NCI-H2029 treated with DMSO at 0.1 percent for 48 hours (cell line): ENCODE data around the gene FAM53B.

Experiments
- DNase-seq: peaks from one replicate; lab custom pipeline; 2025; lab: John Stamatoyannopoulos, UW

The FAM53B gene

GRCh38 chr10:124677749-124678556, 66.2 kb downstream of the FAM53B start:
- DNase-seq: no peak

DNA sequence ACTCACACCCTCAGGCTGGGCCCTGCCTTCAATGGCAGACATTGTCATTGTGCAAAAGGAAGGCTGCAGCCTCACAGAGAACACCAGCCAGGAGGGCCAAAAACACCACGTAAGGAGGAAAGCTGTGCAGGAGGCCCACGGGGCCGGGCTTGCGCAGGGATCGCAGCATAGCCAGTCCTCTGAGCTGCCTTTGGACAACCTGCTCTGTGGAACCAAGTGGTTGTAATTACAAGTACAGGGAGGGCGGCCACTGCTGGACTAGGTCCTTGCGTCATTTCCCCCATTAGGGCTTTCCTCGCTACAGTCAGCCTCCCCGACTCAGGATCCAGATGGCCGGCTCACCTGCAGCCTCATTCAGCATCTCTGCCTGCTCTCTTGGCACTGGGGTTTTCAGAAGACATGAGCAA, 66.9 kb downstream of the FAM53B start:
- no peak for DNase-seq

DNA sequence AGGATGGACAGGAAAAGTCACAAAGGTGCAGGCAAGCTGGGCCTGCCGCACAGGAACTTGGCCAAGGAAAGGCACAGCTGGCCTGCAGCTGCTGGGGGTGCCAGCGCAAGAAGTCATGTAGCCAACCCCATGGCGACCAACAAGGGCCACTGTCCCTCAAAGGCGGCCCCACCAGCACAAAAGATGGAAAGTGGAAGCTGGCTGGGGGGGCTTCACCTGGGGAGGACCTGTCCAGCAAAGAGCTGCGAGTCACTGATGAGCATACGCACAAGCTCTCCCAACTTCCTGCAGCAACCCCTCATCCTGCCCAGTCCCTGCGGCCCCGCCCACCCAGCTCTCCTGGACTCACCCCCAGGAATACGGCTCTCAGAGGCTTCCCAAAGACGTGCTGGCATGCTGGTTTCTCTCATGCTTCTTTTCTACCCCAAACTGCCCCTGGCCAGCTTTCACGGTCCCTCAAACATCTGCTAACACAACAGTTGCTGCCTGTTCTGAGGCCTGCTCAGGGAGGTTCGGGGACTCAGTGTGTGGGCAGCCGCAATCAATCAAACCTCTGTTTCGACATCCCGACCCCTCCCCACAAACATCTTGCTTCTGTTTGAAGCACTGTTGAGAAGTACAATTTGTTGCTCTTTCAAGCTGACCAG, 67.6 kb downstream of the FAM53B start:
- DNase-seq: no peak

DNA sequence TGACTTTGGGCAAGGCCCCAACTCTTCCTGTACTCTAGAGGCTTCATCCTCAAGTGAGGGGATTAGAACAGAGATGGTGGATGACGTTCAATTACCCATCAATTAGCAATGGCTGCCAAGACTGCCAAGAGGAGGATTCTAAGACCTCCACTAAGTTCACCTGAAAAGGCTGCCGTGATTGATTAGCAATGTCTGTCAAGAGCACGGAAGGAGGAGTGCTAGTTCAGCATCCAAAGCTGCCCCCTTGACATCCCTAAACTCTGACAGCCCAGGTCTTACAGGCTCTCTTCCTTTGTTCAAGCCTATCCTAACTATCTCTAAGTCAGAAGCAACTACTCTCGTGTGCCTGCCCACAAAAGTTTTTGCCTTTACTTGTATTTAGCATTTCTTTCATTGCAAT, 68.4 kb downstream of the FAM53B start:
- DNase-seq: no peak

DNA sequence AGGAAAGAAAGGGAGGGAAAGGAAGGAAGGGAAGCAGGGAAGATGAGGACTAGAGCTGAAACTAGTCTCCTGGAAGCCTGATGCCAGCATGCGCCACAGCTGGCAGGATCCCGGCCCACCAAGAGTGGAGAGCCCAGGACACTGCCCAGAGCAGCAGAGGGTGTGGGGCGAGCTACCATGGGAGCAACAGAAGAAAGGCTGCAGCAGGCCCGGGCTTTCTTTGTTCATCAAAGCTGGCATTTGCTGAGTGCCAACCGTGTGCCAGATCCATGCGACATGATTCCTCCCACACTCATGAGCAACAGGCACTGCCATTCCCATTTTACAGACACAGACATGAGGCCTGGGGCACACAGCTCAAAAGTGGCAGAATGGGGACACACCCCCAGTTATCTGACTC, 68.9 kb downstream of the FAM53B start:
- DNase-seq: no peak

- no peak for DNase-seq
These were observed 69.4 kb downstream of the FAM53B start for GRCh38 chr10:124674768-124675222.

DNA sequence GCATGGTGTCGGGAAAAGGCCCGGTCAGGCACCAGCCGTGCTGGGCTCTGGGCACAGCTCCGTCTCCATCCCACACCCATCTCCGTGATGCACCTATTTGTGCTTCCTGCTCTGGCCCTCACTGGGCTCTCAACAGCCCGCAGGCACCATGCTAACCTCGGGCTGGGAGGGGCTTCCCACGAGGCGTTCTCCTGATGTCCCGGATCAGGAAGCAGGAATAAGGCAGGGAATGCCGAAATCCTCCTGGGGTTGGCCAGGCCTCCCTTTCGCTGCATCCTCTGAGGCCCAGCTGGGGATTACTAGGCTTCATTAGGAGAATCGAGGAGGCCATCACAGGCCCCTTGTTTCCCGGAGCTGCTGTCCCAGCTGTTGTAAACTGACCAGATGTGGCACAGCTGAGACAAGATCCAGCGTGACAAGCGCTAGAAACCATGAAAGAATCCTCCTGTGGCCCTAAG, 72.0 kb downstream of the FAM53B start:
- DNase-seq: no peak

- no peak for DNase-seq
These were observed 72.6 kb downstream of the FAM53B start for GRCh38 chr10:124671486-124672075.

- DNase-seq: no peak
These were observed 73.3 kb downstream of the FAM53B start for GRCh38 chr10:124670849-124671248.

DNA sequence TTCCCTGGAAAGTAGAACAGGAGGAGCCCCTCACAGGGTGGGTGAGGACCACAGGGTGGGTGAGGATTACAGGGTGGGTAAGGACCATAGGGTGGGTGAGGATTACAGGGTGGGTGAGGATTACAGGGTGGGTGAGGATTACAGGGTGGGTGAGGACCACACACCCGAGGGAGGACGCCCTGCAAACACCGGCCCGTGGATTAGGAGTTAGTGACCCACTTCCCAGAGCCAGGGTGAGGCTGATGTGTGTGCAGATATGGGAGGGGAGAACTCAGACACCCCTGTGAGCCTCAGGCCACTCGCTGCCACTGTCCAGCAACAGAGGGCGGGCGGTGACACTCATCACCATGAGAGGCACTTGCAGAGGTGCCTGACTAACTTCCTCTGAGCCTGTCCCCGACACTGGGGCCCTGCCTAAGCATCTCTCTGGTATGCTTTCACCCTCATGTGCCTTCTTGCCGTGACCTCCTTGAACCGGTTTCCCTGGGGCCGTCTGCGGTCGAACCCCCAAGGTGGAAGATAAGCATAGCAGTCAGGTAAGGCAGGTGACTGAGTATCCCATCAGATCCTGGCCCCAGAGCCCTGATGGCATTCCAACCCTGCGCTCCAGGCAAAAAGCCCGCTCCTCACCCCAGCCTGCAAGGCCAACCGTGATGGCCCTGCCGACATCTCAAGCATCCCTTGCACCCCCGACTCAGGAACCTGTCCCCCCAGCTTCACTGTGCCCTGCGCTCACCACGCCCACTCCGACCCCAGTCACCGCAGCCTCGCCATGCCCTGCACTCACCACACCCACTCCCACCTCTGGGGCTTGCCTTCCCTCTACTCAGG, 74.1 kb downstream of the FAM53B start:
- DNase-seq: no peak

DNA sequence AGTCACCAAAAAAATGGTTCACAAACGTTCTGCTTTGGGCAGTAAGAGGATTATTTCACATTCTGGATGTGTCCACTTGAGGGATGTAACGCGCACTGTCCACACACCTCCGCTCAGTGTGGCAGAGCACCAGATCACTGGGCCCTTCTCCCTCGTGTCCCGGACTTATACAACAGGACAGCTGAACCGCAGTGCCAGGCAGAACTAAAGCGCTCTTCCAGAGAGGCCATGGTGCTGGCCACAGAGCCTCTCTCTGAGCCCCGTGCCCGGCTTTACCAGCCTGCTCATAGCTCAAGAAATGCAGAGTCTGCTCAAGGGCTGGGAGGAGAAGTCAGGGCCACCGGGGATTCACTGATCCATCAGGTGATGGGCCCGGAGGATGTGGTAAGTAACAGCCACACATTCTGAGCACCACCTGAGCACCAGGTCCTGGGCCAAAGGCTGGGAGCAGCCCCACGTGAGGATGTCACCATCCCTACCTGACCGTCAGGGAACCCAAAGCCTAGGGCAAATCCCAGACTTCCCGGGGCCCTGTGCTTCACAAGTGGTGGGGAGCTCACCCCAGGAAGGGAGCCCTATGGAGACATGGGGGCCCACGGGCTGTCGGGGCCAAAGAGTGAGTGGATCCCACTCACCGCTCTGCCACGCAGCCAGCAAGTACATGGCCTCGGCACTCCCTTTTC, 74.9 kb downstream of the FAM53B start:
- DNase-seq: no peak

- no peak for DNase-seq
These were observed 75.6 kb downstream of the FAM53B start for GRCh38 chr10:124668517-124669051.

- DNase-seq: no peak
These were observed 76.5 kb downstream of the FAM53B start for GRCh38 chr10:124667425-124668345.

- DNase-seq: no peak
These were observed 77.7 kb downstream of the FAM53B start for GRCh38 chr10:124666494-124666893.

GRCh38 chr10:124665980-124666379, 78.2 kb downstream of the FAM53B start:
- DNase-seq: no peak

DNA sequence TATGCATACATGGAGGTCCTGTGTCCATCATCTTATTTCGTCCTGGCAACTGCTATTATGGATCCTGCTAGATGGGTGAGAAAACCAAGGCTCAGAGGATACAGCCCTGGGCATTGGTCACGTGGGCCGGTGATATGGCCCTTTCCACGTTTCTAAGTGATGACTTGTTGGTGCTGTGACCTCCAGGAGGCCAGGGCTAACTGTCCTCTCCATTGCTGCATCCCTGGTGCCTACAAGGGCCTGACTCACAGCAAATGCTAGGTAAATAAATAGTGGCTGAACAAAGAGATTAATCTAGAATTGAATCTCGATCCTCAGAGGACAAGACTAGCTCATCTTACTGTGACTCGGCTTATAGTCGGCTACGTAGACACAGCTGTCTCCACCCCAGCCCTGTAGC, 78.6 kb downstream of the FAM53B start:
- DNase-seq: no peak

DNA sequence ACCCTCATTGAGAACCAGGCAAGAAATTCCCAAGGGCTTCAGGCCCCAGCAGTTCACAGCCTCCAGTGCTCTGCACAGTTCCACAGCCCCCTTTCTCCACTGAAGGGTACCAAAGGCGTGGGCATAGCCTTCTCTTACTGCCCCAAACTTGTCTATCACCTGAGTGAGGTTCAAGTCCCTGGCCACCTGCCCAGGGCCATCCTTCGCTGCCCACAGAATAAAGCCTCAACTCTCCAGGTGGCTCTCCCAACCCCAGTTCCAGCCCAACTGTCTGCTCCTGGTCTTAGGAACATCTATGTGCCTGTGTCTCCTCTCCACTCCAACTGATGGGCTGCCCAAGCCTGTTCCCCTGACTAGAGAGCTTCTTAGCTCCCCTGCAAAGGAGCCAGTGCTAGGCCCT, 79.1 kb downstream of the FAM53B start:
- DNase-seq: no peak

DNA sequence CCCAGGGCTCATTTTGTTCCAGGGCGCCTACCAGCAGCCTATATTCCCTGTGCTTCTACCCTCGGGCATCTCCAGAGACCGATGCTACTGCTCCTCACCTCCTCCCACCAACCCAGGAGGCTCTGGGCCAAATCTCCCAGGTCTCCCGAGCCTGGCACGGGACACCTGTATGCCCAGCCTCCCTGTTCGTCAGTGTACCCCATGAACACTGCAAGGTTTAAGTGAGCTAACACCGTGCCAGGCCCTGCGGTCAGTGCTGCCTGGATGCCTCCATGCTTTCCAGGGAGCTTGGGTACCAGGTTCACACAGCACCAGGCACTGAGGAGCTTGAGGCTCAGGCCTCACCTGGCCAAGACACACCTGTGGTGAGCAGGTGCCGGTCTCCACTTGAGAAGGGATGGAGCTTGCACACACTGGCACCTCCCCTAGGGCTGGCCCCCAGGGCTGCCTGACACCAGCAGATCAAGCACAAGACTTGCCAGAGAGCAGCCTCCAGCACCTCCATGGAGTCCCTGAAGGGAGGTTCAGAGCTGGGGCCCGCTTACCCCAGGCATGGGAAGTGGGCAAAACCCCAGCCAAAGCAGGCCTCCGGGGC, 80.3 kb downstream of the FAM53B start:
- DNase-seq: no peak

DNA sequence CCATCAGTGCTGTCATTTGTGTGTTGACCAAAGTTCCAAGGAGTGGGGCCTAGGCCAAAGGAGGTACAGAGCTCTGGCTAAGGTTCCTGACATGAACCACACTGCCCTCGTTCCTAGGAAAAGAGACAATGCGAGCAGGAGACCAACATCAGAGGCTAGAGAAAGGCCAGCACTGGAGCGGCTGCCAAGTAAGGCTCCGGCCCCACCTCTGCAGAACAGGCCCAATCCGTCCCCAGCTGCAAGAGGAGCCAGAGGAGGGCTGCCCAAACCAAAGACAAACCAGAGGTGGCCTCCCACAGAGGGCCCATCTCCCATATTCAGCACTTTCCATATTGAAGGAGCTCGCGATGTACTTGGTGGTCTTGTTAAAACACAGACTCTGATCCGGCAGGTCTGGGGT, 81.0 kb downstream of the FAM53B start:
- no peak for DNase-seq

DNA sequence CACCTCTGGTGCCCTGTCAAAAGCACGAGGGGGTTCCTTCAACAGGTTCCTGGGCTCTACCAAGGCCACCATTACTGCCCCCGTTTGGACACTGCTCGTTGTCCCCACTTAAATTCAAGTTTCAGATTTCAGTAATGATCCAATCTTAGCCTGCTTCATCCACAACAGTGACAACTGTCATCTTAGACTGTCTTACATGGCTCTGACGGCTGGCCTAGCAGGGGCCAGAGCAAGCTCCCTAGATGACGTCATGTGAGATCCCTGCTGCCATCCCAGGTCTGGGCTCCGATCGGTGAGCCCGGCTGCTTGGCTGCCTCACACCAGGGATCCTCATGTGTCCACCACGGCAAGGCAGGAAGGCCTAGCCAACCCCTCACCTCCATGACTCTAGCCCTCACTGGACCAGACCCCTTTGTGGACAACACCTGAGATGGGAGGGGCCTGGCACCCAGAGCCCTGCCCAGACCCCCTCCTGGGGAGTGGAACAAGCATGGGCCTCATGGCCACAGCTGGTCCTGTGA, 82.5 kb downstream of the FAM53B start:
- no peak for DNase-seq
